OCI-M2 (cell line): ENCODE measurements around the gene RNF113A.
"Not testable (repeated sequence)": the region's sequence is repeated elsewhere in the genome, so short reads cannot be mapped to it uniquely, and the experiment has no call there.

Source experiments
- DNase-seq: peaks from one replicate; lab custom pipeline; 2025; ENCODE audit not compliant: unreplicated experiment; lab: John Stamatoyannopoulos, UW

The RNF113A gene

GRCh38 chrX:119852382-119853353 lies 18.9 kb downstream of the RNF113A start, which contains the start of gene UPF3B:
TSS of gene UPF3B (minus strand) at chrX:119852963. CDS start at chrX:119852928, 35 bp downstream.
- DNase-seq = no peak

- no peak for DNase-seq
Observed at GRCh38 chrX:119833905-119834304, 37.6 kb downstream of the RNF113A start.

- DNase-seq = no peak
Observed at GRCh38 chrX:119828446-119828845, 43.1 kb downstream of the RNF113A start.

DNA sequence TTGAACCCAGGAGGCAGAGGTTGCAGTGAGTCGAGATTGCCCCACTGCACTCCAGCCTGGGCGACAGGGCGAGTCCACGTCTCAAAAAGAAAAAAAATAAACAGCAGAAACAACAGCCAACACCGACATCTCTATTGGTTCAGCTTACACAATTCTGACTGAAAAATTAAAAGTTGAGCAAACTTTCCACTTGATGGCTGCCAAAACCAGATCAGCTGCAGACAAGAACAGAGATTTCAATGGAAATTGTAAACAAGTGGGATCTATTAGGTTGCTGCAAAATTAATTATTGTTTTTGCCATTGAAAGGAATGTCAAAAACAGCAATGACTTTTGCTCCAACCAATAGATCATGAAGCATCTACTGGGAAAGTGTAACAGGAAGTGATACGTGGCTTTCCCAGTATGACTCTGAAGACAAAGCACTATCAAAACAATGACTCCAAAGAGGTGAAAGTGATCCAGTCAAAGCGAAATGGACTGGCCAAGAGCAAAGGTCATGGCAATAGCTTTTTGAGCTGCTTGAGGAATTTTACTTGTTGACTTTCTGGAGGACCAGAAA lies 45.1 kb downstream of the RNF113A start:
- DNase-seq = no peak

- DNase-seq = not testable (repeated sequence)
Observed at GRCh38 chrX:119824221-119824620, 47.3 kb downstream of the RNF113A start.

DNA sequence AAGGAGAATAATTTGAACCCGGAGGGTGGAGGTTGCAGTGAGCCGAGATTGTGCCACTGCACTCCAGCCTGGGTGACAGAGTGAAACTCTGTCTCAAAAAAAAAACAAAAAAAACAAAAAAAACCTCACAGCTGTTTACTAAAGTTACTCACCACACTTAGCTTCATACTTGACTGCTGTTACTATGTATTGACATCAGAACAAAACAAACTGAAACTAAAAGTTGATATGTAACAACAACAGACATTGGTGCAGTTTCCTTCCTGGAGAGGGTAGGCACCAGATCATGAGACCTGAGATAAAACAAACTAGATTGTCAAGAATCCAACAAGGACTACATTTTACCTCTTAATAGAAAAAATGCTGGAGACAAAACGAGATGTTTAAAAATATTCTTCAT lies 49.8 kb downstream of the RNF113A start:
- not testable (repeated sequence) for DNase-seq
